Astrocyte (in vitro differentiated cells and primary cell): ENCODE data around the gene PRRC2B.

Experiments used
- CTCF ChIP-seq: IDR thresholded peaks from 2 replicates; pipeline ENCODE4 v1.5.1; 2011; ENCODE audit warnings: low read depth, mild to moderate bottlenecking, inconsistent platforms, low read length, moderate library complexity; ENCODE audit not compliant: insufficient read depth
- EZH2 ChIP-seq: IDR thresholded peaks from 2 replicates; pipeline ENCODE4 v1.6.1; 2012; ENCODE audit warnings: mild to moderate bottlenecking, low read length, inconsistent platforms; ENCODE audit not compliant: insufficient read depth

GRCh38 chr9:131400627-131401026, 6.7 kb downstream of the PRRC2B start:
- TF ChIP-seq CTCF (no peak), EZH2 (no peak)
